GM19239 (cell line): Measurements from ENCODE around the gene COG7.
"Not testable (repeated sequence)": the region's sequence is repeated elsewhere in the genome, so short reads cannot be mapped to it uniquely, and the experiment has no call there.

ENCODE experiments used
- DNase-seq: peaks from one replicate; pipeline ENCODE4 v3.0.0; 2011; ENCODE audit warnings: low spot score; ENCODE audit not compliant: insufficient read length
- FAIRE-seq: peaks from 2 replicates; lab custom pipeline; 2011; peaks lifted over from hg19 to GRCh38; lab: Jason Lieb, UNC

COG7 gene

GRCh38 chr16:23478566-23478965 lies 25.6 kb upstream of the COG7 start:
- DNase-seq (no peak), FAIRE-seq (no peak)

- no peak for DNase-seq
- FAIRE-seq = no peak
These were observed 23.3 kb upstream of the COG7 start for GRCh38 chr16:23476289-23476688.

- no peak for DNase-seq
- no peak for FAIRE-seq
These were observed 16.8 kb upstream of the COG7 start for GRCh38 chr16:23469814-23470213.

- FAIRE-seq = no peak
- DNase-seq = no peak
These were observed 13.3 kb upstream of the COG7 start for GRCh38 chr16:23466162-23466885.

GRCh38 chr16:23465179-23465578 lies 12.2 kb upstream of the COG7 start:
- FAIRE-seq = no peak
- DNase-seq = no peak

- FAIRE-seq (no peak), DNase-seq (no peak)
These were observed 11.2 kb upstream of the COG7 start for GRCh38 chr16:23464196-23464595.

- not testable (repeated sequence) for FAIRE-seq, DNase-seq
These were observed 10.0 kb upstream of the COG7 start for GRCh38 chr16:23462994-23463393.

GRCh38 chr16:23453338-23454052 lies 506 bp upstream of the COG7 start:
- FAIRE-seq (no peak), DNase-seq (no peak)

- no peak for FAIRE-seq
- no peak for DNase-seq
These were observed 793 bp downstream of the COG7 start for GRCh38 chr16:23452221-23452571.

GRCh38 chr16:23448392-23448791 lies 4.6 kb downstream of the COG7 start:
- FAIRE-seq = no peak
- no peak for DNase-seq

GRCh38 chr16:23437542-23437941 lies 15.4 kb downstream of the COG7 start:
- not testable (repeated sequence) for FAIRE-seq, DNase-seq

GRCh38 chr16:23436951-23437350 lies 16.0 kb downstream of the COG7 start:
- DNase-seq = no peak
- no peak for FAIRE-seq

- no peak for FAIRE-seq
- DNase-seq = peak; percentile 47
These were observed 17.5 kb downstream of the COG7 start for GRCh38 chr16:23435500-23435899.

- peak; percentile 37 for DNase-seq
- FAIRE-seq = peak; percentile 86
These were observed 18.6 kb downstream of the COG7 start for GRCh38 chr16:23434380-23434779.

- DNase-seq = no peak
- FAIRE-seq = no peak
These were observed 19.6 kb downstream of the COG7 start for GRCh38 chr16:23433261-23433920.

GRCh38 chr16:23432176-23433128 lies 20.5 kb downstream of the COG7 start:
- FAIRE-seq (no peak), DNase-seq (no peak)

GRCh38 chr16:23428351-23428750 lies 24.6 kb downstream of the COG7 start:
- FAIRE-seq = no peak
- no peak for DNase-seq

GRCh38 chr16:23424292-23424958 lies 28.6 kb downstream of the COG7 start:
- no peak for DNase-seq
- FAIRE-seq = no peak

GRCh38 chr16:23423496-23424049 lies 29.4 kb downstream of the COG7 start:
- no peak for FAIRE-seq
- no peak for DNase-seq
